Raji (cell line): ENCODE data around the gene DNASE1L1.

Source experiments
- POLR2A ChIP-seq: IDR thresholded peaks from 2 replicates; pipeline ENCODE4 v1.6.1; 2011; ENCODE audit warnings: low read depth, low read length, control low read depth; ENCODE audit not compliant: insufficient read depth

The DNASE1L1 gene

GRCh38 chrX:154369449-154370299, 39.4 kb downstream of the DNASE1L1 start:
- TF ChIP-seq POLR2A, result peak; percentile 43

- 0 out of 2 replicates have a peak, but pooled peaks have one; percentile 18 for TF ChIP-seq POLR2A
Measured at GRCh38 chrX:154368630-154369448, 40.2 kb downstream of the DNASE1L1 start.

- no peak for TF ChIP-seq POLR2A
Measured at GRCh38 chrX:154367474-154368308, 41.4 kb downstream of the DNASE1L1 start.

- no peak for TF ChIP-seq POLR2A
Measured at GRCh38 chrX:154366666-154367055, 42.4 kb downstream of the DNASE1L1 start.

GRCh38 chrX:154365997-154366665, 42.9 kb downstream of the DNASE1L1 start:
- no peak for TF ChIP-seq POLR2A

- TF ChIP-seq POLR2A, result no peak
Measured at GRCh38 chrX:154365052-154365600, 43.9 kb downstream of the DNASE1L1 start.

- TF ChIP-seq POLR2A, result no peak
Measured at GRCh38 chrX:154363706-154364439, 45.2 kb downstream of the DNASE1L1 start.

GRCh38 chrX:154362085-154362742, 46.8 kb downstream of the DNASE1L1 start:
- TF ChIP-seq POLR2A, result no peak

GRCh38 chrX:154360155-154360713, 48.8 kb downstream of the DNASE1L1 start:
- no peak for TF ChIP-seq POLR2A

- no peak for TF ChIP-seq POLR2A
Measured at GRCh38 chrX:154359362-154360154, 49.5 kb downstream of the DNASE1L1 start.

GRCh38 chrX:154358829-154359228, 50.2 kb downstream of the DNASE1L1 start:
- TF ChIP-seq POLR2A, result no peak

- TF ChIP-seq POLR2A, result no peak
Measured at GRCh38 chrX:154358011-154358410, 51.0 kb downstream of the DNASE1L1 start.
